ENCODE data around the gene KIF26B. TPM values are rescaled to one million over a fixed set of nuclear protein-coding genes. Genes with fewer than 3 reads are reported as not detected.

The KIF26B gene
- total RNA-seq, 6 experiments from 2014 or later = 0.31 to 0.55 (median 0.35) TPM

DNA sequence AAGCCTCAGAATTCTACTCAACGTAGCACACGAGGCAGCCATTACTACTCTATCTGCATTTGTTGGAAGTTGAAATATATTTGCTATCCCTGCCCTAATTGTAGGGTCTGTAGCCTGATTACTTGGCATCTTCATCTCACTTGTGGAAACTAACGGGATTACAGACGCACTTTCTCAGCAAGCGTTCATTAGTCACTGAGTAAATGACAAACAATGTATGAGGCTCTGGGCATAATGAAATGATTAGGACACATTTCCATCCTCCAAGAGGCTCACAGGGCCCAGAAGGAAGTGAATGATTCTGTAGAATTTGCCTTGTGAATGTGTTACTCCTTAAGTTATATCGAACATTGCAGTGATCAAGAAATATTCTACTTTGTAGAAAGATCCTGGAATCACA is 78.1 kb downstream of the KIF26B start:
- Histone ChIP-seq H3K27me3 (no peaks in the 10 kb centered on the region), H3K4me3 (no peak overlapping the region), H3K36me3 (no peaks in the 10 kb centered on the region), H3K4me1 (no peaks in the 10 kb centered on the region), H3K9me3 (no peaks in the 10 kb centered on the region), H3K27ac (no peak overlapping the region)
- DNase-seq (no peak), ATAC-seq (no peak)
- TF ChIP-seq, protein P1, sequence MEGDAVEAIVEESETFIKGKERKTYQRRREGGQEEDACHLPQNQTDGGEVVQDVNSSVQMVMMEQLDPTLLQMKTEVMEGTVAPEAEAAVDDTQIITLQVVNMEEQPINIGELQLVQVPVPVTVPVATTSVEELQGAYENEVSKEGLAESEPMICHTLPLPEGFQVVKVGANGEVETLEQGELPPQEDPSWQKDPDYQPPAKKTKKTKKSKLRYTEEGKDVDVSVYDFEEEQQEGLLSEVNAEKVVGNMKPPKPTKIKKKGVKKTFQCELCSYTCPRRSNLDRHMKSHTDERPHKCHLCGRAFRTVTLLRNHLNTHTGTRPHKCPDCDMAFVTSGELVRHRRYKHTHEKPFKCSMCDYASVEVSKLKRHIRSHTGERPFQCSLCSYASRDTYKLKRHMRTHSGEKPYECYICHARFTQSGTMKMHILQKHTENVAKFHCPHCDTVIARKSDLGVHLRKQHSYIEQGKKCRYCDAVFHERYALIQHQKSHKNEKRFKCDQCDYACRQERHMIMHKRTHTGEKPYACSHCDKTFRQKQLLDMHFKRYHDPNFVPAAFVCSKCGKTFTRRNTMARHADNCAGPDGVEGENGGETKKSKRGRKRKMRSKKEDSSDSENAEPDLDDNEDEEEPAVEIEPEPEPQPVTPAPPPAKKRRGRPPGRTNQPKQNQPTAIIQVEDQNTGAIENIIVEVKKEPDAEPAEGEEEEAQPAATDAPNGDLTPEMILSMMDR (IDR thresholded peaks at IDR 0.05) = no peak
- no peak for TF ChIP-seq POLR2A (IDR thresholded peaks at IDR 0.05)
- intact Hi-C loops (cut with DNase I) = no loop called here
- WGBS (ENCODE audit: insufficient coverage, low coverage, low lambda C conversion rate, missing lambda C conversion rate) = 84% methylated on average over 6 of the region's 6 CpGs

DNA sequence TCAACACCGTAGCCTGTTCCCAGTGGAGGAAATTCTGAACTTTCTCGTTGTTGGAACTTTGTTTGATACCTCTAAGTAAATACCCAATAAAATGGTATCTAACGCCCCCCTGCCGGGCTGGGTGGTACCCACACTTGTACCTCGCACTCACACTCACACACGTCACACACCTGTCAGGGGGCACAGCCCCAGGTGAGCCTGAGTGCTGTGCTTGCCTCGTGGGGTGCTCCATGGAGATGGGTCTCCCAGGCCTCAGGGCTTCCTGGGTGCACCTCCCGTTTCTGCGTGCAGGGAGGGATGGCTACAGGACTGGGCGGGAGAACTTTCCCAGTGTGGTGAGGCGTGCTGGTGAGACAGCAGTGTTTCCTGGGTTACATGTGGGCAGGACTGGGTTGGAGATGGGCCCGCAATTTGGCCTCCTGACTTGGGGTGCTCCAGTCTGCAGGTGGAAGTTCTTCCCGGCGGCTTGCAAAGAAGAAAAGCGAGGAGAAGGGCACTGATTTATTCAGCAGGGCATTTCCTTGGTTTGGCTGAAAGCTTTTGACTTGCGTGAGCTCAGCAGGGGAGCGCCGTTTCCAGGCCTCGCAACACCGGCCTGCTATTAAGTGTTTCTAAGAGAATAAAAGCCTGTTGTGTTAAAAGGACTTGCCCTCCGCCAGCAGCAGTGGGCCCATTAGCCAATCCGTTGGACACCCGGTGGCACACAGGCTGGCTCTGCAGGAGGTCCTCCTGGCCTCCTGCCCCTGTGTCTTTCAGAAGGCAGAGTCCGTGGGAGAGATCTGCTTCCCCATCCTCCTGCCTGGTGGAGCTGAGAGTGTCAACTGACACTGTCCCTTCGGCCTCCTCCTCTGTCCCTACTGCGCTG is 79.7 kb downstream of the KIF26B start:
- no peaks in the 10 kb centered on the region for H3K4me1 ChIP-seq
- H3K9me3 ChIP-seq = no peaks in the 10 kb centered on the region
- H3K36me3 ChIP-seq = no peaks in the 10 kb centered on the region
- TF ChIP-seq, protein P1 (IDR thresholded peaks at IDR 0.05) = no peak
- no peak for TF ChIP-seq POLR2A (IDR thresholded peaks at IDR 0.05)
- DNase-seq (no peak), ATAC-seq (peak in 2 of 4 donors; percentile 28 to 48)
- no peak overlapping the region for H3K27ac ChIP-seq
- H3K27me3 ChIP-seq = no peaks in the 10 kb centered on the region
- WGBS (ENCODE audit: insufficient coverage, low coverage, low lambda C conversion rate, missing lambda C conversion rate) = 69% methylated on average over 9 of the region's 26 CpGs
- H3K4me3 ChIP-seq = no peak overlapping the region
- intact Hi-C loops (cut with DNase I) = no loop called here

DNA sequence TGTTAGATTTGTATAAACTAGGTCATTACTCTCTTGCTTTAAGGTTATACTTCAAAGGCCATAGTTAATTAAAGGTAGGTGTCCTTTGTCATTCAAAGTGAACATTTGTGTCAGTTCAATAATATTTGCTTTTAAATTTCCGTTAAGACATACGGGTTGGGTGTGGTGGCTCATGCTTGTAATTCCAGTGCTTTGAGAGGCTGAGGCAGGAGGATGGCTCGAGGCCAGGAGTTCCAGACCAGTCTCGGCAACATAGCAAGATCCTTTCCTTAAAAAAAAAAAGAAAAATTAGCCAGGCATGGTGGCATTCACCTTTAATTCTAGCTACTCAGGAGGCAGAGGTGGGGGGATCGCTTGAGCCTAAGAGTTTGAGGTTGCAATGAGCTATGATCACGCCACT is 80.4 kb downstream of the KIF26B start:
- Histone ChIP-seq H3K36me3 (no peaks in the 10 kb centered on the region), H3K4me3 (no peak overlapping the region), H3K9me3 (no peaks in the 10 kb centered on the region), H3K4me1 (no peaks in the 10 kb centered on the region), H3K27ac (no peak overlapping the region), H3K27me3 (no peaks in the 10 kb centered on the region)
- TF ChIP-seq POLR2A (IDR thresholded peaks at IDR 0.05) = no peak
- TF ChIP-seq, protein P1 (IDR thresholded peaks at IDR 0.05) = no peak
- 50% methylated on average over 6 of the region's 6 CpGs for WGBS (ENCODE audit: insufficient coverage, low coverage, low lambda C conversion rate, missing lambda C conversion rate)
- intact Hi-C loops (cut with DNase I) = no loop called here
- DNase-seq = no peak
- no peak for ATAC-seq

DNA sequence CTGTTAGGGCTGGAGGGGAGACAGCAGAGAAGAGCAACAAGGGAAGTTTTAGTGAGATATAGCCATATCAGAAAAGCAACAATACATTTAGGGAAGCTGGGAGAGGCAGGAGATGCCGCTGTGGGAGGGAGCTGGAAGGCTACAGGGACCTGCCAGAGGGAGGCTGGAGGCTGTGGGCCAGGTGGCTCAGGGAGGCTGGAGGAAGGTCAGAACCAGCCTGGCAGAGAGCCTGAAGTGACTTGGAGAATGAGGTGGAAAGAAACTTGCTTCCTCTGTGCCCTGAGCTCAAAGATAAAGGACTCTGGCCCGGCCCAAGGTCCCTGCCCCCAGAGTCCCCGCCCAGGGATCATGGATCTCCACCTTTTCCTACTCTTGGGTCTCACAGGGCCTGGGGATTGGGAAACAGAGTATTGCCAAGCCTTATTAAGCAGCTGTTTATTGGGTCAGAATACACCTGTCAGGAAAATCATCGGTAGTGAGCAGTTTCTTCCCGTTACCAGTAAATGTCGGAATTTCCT is 85.9 kb downstream of the KIF26B start:
- no peak for DNase-seq
- no peak for TF ChIP-seq POLR2A (IDR thresholded peaks at IDR 0.05)
- TF ChIP-seq, protein P1 (IDR thresholded peaks at IDR 0.05) = no peak

More for the DNA sequence above, 85.9 kb downstream of the KIF26B start:
- Histone ChIP-seq H3K27me3 (no peaks in the 10 kb centered on the region), H3K4me1 (no peaks in the 10 kb centered on the region), H3K27ac (no peak overlapping the region), H3K4me3 (no peak overlapping the region), H3K36me3 (no peaks in the 10 kb centered on the region), H3K9me3 (no peaks in the 10 kb centered on the region)
- 81% methylated on average over 4 of the region's 6 CpGs for WGBS (ENCODE audit: insufficient coverage, low coverage, low lambda C conversion rate, missing lambda C conversion rate)
- peak in 1 of 4 donors; percentile 17 for ATAC-seq
- intact Hi-C loops (cut with DNase I) = no loop called here
